Sigmoid colon (tissue), 4 donors: ENCODE results near the gene LRP1.

Experiments
- EP300 ChIP-seq, 4 donors: sonication (generic); formaldehyde crosslinking; IDR thresholded peaks; one replicate each; pipeline ENCODE4 v1.6.1; 2017; ENCODE audit warnings: antibody characterized with exemption in 4 of 4
- TF ChIP-seq, protein P1 (sequence below), 4 experiments: fragments of 450-650 bp in 3 of 4; fragments of 200-600 bp in 1 of 4; IDR thresholded peaks; one replicate each; pipeline ENCODE4 v1.5.1; 2016 to 2019; ENCODE audit warnings: antibody characterized with exemption in 4 of 4, mild to moderate bottlenecking in 3 of 4, moderate library complexity in 2 of 4

DNA sequence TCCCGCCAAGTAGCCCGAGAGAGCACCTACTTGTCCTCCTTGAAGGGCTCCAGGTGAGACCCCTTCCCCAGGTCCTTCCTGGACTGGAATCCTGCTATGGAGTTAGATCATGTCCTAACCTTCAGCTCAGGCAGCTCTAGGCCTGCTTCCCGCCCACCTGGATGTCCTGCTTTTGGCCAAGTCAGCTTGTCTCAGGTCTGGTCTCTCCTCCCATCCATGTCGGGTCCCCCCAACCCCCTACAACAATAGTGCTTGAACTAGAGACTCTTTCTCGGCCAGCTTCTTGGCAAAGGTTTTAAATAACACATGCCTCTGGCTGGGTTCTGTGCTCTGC lies 35.8 kb upstream of the LRP1 start:
- TF ChIP-seq EP300 (IDR thresholded peaks at IDR 0.05), result no peak
- TF ChIP-seq, protein P1, sequence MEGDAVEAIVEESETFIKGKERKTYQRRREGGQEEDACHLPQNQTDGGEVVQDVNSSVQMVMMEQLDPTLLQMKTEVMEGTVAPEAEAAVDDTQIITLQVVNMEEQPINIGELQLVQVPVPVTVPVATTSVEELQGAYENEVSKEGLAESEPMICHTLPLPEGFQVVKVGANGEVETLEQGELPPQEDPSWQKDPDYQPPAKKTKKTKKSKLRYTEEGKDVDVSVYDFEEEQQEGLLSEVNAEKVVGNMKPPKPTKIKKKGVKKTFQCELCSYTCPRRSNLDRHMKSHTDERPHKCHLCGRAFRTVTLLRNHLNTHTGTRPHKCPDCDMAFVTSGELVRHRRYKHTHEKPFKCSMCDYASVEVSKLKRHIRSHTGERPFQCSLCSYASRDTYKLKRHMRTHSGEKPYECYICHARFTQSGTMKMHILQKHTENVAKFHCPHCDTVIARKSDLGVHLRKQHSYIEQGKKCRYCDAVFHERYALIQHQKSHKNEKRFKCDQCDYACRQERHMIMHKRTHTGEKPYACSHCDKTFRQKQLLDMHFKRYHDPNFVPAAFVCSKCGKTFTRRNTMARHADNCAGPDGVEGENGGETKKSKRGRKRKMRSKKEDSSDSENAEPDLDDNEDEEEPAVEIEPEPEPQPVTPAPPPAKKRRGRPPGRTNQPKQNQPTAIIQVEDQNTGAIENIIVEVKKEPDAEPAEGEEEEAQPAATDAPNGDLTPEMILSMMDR (IDR thresholded peaks at IDR 0.05), result no peak
